Measurements from ENCODE around the gene NEK4. TPM values are rescaled to one million over a fixed set of nuclear protein-coding genes. Genes with fewer than 3 reads are reported as not detected.

NEK4 gene
- 11.3 and 12.4 TPM in 2 replicates for total RNA-seq

GRCh38 chr3:52770496-52771333 is at the start of gene NEK4:
TSS of gene NEK4 (minus strand) at chr3:52770940. CDS start at chr3:52770746, 194 bp downstream.

DNA sequence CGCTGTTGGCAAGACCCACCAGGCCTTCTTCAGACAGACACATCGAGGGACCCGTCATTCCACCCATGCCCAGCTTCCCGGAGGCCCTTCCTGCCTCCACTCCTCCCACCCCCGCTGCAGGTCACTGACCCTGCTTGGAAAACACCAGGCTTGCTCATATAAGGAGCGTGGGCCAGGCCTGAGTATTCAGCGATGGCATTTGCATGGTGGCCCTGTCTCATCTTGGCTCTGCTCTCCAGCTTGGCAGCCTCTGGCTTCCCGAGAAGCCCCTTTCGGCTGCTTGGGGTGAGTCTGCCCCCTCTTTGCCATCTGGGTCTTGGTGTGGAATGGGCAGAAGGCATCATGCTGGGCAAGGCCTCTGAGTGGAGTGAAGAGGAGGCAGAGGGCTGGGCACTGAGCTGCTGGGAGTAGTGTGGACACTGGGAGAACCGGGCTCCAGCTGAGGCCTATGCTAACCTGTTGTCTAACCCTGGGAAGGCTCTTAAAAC is 23.9 kb upstream of the NEK4 start, which contains the start of gene ITIH3:
TSS of gene ITIH3 (plus strand) at position 185 of the 488 bp plus-strand sequence. CDS start at position 193, 8 bp downstream.

GRCh38 chr3:52777127-52777958 is 6.6 kb upstream of the NEK4 start, which contains the start of gene ITIH1:
TSS of gene ITIH1 (plus strand) at chr3:52777599. CDS start at chr3:52777616, 17 bp downstream.

GRCh38 chr3:52705688-52706686 is 64.8 kb downstream of the NEK4 start, which contains the start of the genes GLT8D1 and SPCS1:
TSS of gene GLT8D1 (minus strand) at chr3:52705791. CDS start at chr3:52700460, 5,331 bp downstream.
TSS of gene SPCS1 (plus strand) at chr3:52706106. CDS start at chr3:52706247, 141 bp downstream.

DNA sequence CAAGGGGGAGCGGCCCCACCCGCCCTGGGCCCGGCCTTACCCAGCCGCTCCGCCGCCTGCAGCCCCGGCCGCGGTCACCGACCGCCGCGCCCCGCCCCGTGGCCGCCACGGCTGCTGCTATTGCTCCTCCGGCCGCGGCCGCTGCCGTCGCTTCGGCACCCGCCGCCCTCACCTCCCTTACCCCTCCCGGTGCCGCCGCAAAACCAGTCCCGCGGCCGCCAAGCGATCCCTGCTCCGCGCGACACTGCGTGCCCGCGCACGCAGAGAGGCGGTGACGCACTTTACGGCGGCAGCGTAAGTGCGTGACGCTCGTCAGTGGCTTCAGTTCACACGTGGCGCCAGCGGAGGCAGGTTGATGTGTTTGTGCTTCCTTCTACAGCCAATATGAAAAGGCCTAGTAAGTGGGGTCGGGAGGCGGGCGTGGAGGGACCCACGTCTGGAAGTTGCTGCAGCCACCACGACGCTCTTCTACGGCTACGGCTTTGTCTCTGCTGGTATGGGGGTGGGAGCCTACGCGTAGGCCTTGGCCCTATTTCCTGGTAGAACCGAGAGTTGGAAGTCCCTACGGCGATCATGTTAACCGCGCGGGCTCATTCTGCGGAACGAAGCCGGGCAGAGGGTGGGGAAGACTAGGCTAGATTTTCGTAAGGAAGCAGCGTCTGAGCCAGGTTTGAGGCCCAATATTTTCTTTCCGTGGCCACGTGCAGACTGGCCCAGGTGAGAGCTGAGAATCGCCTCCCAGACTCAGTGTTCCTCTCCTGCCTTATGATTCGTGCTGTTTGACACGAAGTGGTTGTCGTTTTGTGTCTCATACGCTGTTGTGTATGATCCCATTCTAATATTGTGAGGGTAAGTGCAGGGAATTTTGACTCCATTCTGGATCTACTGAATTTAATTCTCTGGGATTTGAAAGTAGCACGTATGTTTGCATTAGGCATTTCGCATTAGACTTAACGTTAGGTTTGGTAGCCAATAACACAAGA is 84.7 kb downstream of the NEK4 start, which contains the start of the genes GNL3 and PBRM1:
TSS of gene GNL3 (plus strand) at position 324 of the 983 bp plus-strand sequence. CDS start at position 385, 61 bp downstream.
TSS of gene PBRM1 (minus strand) at position 205 of the 983 bp plus-strand sequence.

Other genes starting within 250 kb of the NEK4 start
- 162 and 351 TPM in 2 replicates for gene NT5DC2, start 237.1 kb downstream of the NEK4 start, total RNA-seq
- gene UQCC5, start 234.3 kb downstream of the NEK4 start, total RNA-seq: 1.3 and 2.0 TPM in 2 replicates
- 40.6 and 64.9 TPM in 2 replicates for gene PBRM1, start 85.0 kb downstream of the NEK4 start, total RNA-seq
- 31.2 and 48.9 TPM in 2 replicates for gene GNL3, start 84.9 kb downstream of the NEK4 start, total RNA-seq
- 56.9 and 76.3 TPM in 2 replicates for gene GLT8D1, start 65.1 kb downstream of the NEK4 start, total RNA-seq
- 144 and 166 TPM in 2 replicates for gene SPCS1, start 64.8 kb downstream of the NEK4 start, total RNA-seq
- not detected in 2 replicates for gene ITIH1, start 6.7 kb upstream of the NEK4 start, total RNA-seq
- 0.38 TPM in 1 of 2 replicates, not detected in the other for gene ITIH3, start 23.9 kb upstream of the NEK4 start, total RNA-seq
- 0.63 TPM in 1 of 2 replicates, not detected in the other for gene ITIH4, start 59.7 kb upstream of the NEK4 start, total RNA-seq
- not detected in 2 replicates for gene MUSTN1, start 64.1 kb upstream of the NEK4 start, total RNA-seq
- 13.9 and 15.6 TPM in 2 replicates for gene STIMATE, start 126.6 kb upstream of the NEK4 start, total RNA-seq